ENCODE measurements around the gene NPAS3. TPM values are rescaled to one million over a fixed set of nuclear protein-coding genes. Genes with fewer than 3 reads are reported as not detected.

NPAS3 gene
- total RNA-seq, 1 donor from 2014 or later, result 5.2 TPM

DNA sequence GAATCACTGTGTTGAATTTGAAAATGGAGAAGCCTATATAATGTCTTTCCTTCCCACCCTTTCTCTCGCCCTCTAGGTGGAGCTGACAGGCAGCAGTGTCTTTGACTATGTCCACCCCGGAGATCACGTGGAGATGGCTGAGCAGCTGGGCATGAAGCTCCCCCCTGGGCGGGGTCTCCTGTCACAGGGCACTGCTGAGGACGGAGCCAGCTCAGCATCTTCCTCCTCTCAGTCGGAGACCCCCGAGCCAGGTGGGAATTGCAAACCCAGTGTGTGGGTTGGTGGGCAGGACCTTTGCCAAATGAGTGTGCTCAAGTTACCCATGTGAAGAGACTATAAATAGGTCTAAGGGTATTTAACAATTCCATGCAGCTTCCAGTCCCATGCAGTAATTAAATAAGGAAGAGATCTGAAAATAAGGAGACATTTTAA lies 737.5 kb downstream of the NPAS3 start:
- no peaks in the 10 kb centered on the region for H3K36me3 Mint-ChIP-seq
- DNase-seq (ENCODE audit: low spot score in 2 of 2, unreplicated experiment in 2 of 2), result no peak
- TF ChIP-seq, protein P1, sequence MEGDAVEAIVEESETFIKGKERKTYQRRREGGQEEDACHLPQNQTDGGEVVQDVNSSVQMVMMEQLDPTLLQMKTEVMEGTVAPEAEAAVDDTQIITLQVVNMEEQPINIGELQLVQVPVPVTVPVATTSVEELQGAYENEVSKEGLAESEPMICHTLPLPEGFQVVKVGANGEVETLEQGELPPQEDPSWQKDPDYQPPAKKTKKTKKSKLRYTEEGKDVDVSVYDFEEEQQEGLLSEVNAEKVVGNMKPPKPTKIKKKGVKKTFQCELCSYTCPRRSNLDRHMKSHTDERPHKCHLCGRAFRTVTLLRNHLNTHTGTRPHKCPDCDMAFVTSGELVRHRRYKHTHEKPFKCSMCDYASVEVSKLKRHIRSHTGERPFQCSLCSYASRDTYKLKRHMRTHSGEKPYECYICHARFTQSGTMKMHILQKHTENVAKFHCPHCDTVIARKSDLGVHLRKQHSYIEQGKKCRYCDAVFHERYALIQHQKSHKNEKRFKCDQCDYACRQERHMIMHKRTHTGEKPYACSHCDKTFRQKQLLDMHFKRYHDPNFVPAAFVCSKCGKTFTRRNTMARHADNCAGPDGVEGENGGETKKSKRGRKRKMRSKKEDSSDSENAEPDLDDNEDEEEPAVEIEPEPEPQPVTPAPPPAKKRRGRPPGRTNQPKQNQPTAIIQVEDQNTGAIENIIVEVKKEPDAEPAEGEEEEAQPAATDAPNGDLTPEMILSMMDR (IDR thresholded peaks at IDR 0.05; ENCODE audit: unreplicated experiment), result no peak
- no peak overlapping the region for H3K4me3 Mint-ChIP-seq
- H3K27me3 Mint-ChIP-seq (ENCODE audit: low read depth), result peaks cover 7% of the 10 kb centered on the region
- peaks cover 12% of the 10 kb centered on the region for H3K4me1 Mint-ChIP-seq
- H3K9me3 Mint-ChIP-seq, result no peaks in the 10 kb centered on the region
- no peak overlapping the region for H3K27ac Mint-ChIP-seq

DNA sequence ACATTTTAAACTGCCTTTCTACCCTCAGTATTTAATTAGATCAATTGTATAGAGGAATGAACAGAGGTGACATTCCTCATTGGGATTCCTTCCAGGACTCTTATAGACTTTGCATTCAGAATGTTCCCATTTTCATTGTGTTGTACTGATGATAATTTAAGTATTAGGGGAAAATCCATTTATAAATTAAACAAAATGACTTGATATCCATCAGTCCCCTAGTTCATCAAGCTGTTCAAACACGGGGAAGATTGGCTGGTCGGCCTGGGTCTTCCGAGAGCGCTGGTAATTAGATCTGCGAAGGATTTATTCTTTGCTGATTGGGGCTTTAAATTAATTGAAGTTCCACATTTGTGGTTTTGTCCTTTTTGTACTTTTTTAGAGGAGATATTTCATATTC lies 738.2 kb downstream of the NPAS3 start:
- Mint-ChIP-seq H3K4me3 (no peak overlapping the region), H3K36me3 (no peaks in the 10 kb centered on the region), H3K9me3 (no peaks in the 10 kb centered on the region), H3K27me3 (ENCODE audit: low read depth) (peaks cover 7% of the 10 kb centered on the region), H3K4me1 (peaks cover 12% of the 10 kb centered on the region), H3K27ac (no peak overlapping the region)
- DNase-seq (ENCODE audit: low spot score in 2 of 2, unreplicated experiment in 2 of 2), result no peak
- TF ChIP-seq, protein P1 (IDR thresholded peaks at IDR 0.05; ENCODE audit: unreplicated experiment), result no peak

DNA sequence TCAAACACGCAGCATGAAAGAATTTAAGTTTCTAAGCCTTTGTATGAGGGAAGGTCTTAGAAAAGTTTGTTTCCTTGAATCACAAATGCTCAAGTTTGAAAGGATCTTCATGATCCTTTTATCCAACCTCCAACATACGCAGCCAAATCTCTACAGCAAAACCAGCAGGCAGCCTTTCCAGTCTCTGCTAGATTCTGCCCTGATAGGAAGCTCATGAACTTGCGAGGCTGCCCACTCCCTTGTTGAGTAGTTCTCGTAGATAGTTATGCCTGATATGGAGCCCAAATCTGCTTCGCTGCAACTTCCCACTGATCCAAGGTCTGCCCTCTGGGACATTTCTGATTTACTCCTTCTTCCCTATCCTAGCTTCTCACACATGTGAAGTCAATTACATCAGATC lies 739.3 kb downstream of the NPAS3 start:
- Mint-ChIP-seq H3K4me1 (peaks cover 12% of the 10 kb centered on the region), H3K4me3 (no peak overlapping the region), H3K36me3 (no peaks in the 10 kb centered on the region), H3K9me3 (no peaks in the 10 kb centered on the region), H3K27ac (no peak overlapping the region), H3K27me3 (ENCODE audit: low read depth) (peaks cover 7% of the 10 kb centered on the region)
- DNase-seq (ENCODE audit: low spot score in 2 of 2, unreplicated experiment in 2 of 2), result no peak
- TF ChIP-seq, protein P1 (IDR thresholded peaks at IDR 0.05; ENCODE audit: unreplicated experiment), result no peak

DNA sequence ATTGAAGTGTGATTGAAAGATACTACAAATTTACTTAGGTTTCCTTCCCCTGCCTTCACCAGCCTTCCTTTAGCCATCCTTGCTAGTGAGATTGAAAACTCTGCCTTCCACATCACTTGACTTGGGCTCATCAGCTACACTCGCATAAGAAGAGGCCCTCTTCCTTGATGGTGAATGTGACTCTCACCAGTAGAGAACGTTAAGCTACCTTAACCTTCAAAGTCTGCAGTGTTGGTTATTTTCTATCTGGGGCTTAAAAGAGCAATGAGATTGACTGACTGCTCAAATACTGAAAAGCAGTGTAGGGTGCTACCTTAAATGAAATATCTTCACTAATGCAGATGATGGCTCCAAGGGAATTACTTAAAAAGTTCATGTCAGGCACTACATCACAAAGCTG lies 740.3 kb downstream of the NPAS3 start:
- Mint-ChIP-seq H3K27ac (no peak overlapping the region), H3K4me1 (peaks cover 12% of the 10 kb centered on the region)

DNA sequence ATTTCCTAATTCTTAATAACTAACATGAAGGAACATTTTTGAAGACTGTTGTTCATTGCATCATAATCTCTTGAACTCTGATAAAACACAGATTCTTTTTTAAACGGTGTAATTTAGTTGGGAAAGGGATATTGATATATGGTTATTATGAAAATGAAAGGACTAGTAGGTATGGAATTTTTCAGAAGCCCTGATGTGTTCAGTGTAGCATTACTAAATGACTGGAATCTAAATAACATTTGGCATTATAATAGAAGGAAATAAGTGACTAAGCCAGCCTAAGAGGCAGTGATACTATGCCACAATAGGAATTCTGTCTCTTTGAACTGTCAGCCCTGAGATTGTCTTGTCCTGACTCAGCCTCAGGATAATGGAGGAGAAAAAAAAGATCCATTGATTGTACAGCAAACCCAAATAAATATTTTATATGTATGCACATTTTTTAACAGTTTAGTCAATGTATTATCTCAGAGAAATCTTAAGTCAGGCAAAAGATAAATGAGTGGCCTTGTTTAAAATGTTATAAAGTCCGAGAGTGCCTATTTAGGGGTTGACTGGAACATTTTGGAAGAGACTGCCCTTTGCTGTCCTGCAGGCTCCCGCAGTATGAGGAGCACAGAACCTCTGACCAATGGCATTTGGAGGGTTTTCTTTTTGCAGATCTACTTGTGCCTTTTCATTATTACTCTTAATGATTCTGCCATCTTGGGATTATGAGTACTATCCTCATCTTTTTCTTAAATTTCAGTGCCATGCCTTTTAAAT lies 741.0 kb downstream of the NPAS3 start:
- TF ChIP-seq, protein P1 (IDR thresholded peaks at IDR 0.05; ENCODE audit: unreplicated experiment), result no peak
- Mint-ChIP-seq H3K36me3 (no peaks in the 10 kb centered on the region), H3K4me1 (peaks cover 12% of the 10 kb centered on the region), H3K27ac (no peak overlapping the region), H3K4me3 (no peak overlapping the region), H3K9me3 (no peaks in the 10 kb centered on the region), H3K27me3 (ENCODE audit: low read depth) (peaks cover 6% of the 10 kb centered on the region)
- no peak for DNase-seq (ENCODE audit: low spot score in 2 of 2, unreplicated experiment in 2 of 2)

More for the DNA sequence above, 740.3 kb downstream of the NPAS3 start:
- Mint-ChIP-seq H3K36me3 (no peaks in the 10 kb centered on the region), H3K27me3 (ENCODE audit: low read depth) (peaks cover 4% of the 10 kb centered on the region), H3K4me3 (no peak overlapping the region), H3K9me3 (no peaks in the 10 kb centered on the region)
- DNase-seq (ENCODE audit: low spot score in 2 of 2, unreplicated experiment in 2 of 2), result no peak
- TF ChIP-seq, protein P1 (IDR thresholded peaks at IDR 0.05; ENCODE audit: unreplicated experiment), result no peak

All from mesothelial cell of epicardium (in vitro differentiated cells).